ENCODE data around the gene TFIP11. TPM values are rescaled to one million over a fixed set of nuclear protein-coding genes. Genes with fewer than 3 reads are reported as not detected.

The TFIP11 gene
- total RNA-seq, 1 experiment from 2014 or later = 29.8 TPM

- no peak for DNase-seq (ENCODE audit: low read depth, low spot score)
- Histone ChIP-seq H3K27ac (ENCODE audit: low read length) (no peak overlapping the region), H3K36me3 (ENCODE audit: control insufficient read depth, insufficient read depth, low read length) (no peaks in the 10 kb centered on the region), H3K4me3 (ENCODE audit: low read depth in 2 of 2, low read length in 2 of 2) (no peak overlapping the region), H3K9me3 (ENCODE audit: control insufficient read depth, insufficient read depth, low read depth, low read length) (no peaks in the 10 kb centered on the region), H3K4me1 (ENCODE audit: control insufficient read depth, insufficient read depth, low read length) (no peaks in the 10 kb centered on the region), H3K27me3 (ENCODE audit: control insufficient read depth, insufficient read depth, low read length) (no peaks in the 10 kb centered on the region)
- no TSS peak for BruUV-seq (replicated peaks)
- in situ Hi-C loops (cut with HindIII; ENCODE audit: low pct_unique_long_range_greater_than_20kb, low sequenced_read_pairs) (no loop called here), intact Hi-C loops (cut with micrococcal nuclease; ENCODE audit: unreplicated experiment) (no loop called here)
- no peak for ATAC-seq
- POLR2A ChIA-PET = no interaction called here
- CTCF ChIA-PET = no interaction called here
- TF ChIP-seq CTCF (IDR thresholded peaks at IDR 0.05) = no peak
- no peak for TF ChIP-seq TCF7L2 (IDR thresholded peaks at IDR 0.05; ENCODE audit: low read depth, low read length)
- TF ChIP-seq POLR2AphosphoS5 (IDR thresholded peaks at IDR 0.05; ENCODE audit: low read depth, low read length) = no peak
- TF ChIP-seq REST (IDR thresholded peaks at IDR 0.05; ENCODE audit: insufficient read depth in 1 of 2, low read depth in 2 of 2, low read length in 1 of 2) = no peak
Observed at GRCh38 chr22:26527574-26528465, 15.5 kb upstream of the TFIP11 start.

GRCh38 chr22:26527167-26527566 lies 14.9 kb upstream of the TFIP11 start:
- ATAC-seq (no peak), DNase-seq (ENCODE audit: low read depth, low spot score) (no peak)
- POLR2A ChIA-PET = no interaction called here
- Histone ChIP-seq H3K4me1 (ENCODE audit: control insufficient read depth, insufficient read depth, low read length) (no peaks in the 10 kb centered on the region), H3K27me3 (ENCODE audit: control insufficient read depth, insufficient read depth, low read length) (no peaks in the 10 kb centered on the region), H3K9me3 (ENCODE audit: control insufficient read depth, insufficient read depth, low read depth, low read length) (no peaks in the 10 kb centered on the region), H3K27ac (ENCODE audit: low read length) (no peak overlapping the region), H3K4me3 (ENCODE audit: low read depth in 2 of 2, low read length in 2 of 2) (no peak overlapping the region), H3K36me3 (ENCODE audit: control insufficient read depth, insufficient read depth, low read length) (no peaks in the 10 kb centered on the region)
- intact Hi-C loops (cut with micrococcal nuclease; ENCODE audit: unreplicated experiment) = no loop called here
- CTCF ChIA-PET = no interaction called here
- TF ChIP-seq POLR2AphosphoS5 (IDR thresholded peaks at IDR 0.05; ENCODE audit: low read depth, low read length) = no peak
- no peak for TF ChIP-seq CTCF (IDR thresholded peaks at IDR 0.05)
- no peak for TF ChIP-seq REST (IDR thresholded peaks at IDR 0.05; ENCODE audit: insufficient read depth in 1 of 2, low read depth in 2 of 2, low read length in 1 of 2)
- no peak for TF ChIP-seq SIN3A (IDR thresholded peaks at IDR 0.05; ENCODE audit: borderline replicate concordance, insufficient read depth, low read depth, low read length)
- TF ChIP-seq TCF7L2 (IDR thresholded peaks at IDR 0.05; ENCODE audit: low read depth, low read length) = no peak
- in situ Hi-C loops (cut with HindIII; ENCODE audit: low pct_unique_long_range_greater_than_20kb, low sequenced_read_pairs) = no loop called here
- no TSS peak for BruUV-seq (replicated peaks)
